ENCODE results near the gene TOMM6. TPM values are rescaled to one million over a fixed set of nuclear protein-coding genes. Genes with fewer than 3 reads are reported as not detected.

TOMM6 gene
- 42.7 TPM for total RNA-seq

GRCh38 chr6:41787219-41787917, at the start of gene TOMM6:
Gene TOMM6, plus strand, starts transcription at chr6:41787694. Its CDS starts 4 bp downstream, at chr6:41787698.

GRCh38 chr6:41747256-41748101, 40.0 kb upstream of the TOMM6 start, which contains the start of gene PGC:
Gene PGC, minus strand, starts transcription at chr6:41747397. Its CDS starts 63 bp downstream, at chr6:41747334.

GRCh38 chr6:41779788-41780550, 7.5 kb upstream of the TOMM6 start, which contains the start of gene FRS3:
Gene FRS3, minus strand, starts transcription at chr6:41779900. Its CDS starts 2,913 bp downstream, at chr6:41776987.

GRCh38 chr6:41780551-41781365, 6.7 kb upstream of the TOMM6 start, which contains the start of gene PRICKLE4:
Gene PRICKLE4, plus strand, starts transcription at chr6:41780782. Its CDS starts 2,692 bp downstream, at chr6:41783474.

Small RNA genes lying within 50 kb of the gene (small RNA-seq; reads per million reads assigned to genes)
- gene AL365205.2 (not detected), gene AL365205.3 (not detected), gene RF00393 (not detected)

Other genes with a start within 250 kb of the TOMM6 start
- 2.1 TPM for gene FOXP4, start 241.3 kb upstream of the TOMM6 start, total RNA-seq
- gene MDFI, start 149.2 kb upstream of the TOMM6 start, total RNA-seq, result 21.7 TPM
- 3.5 TPM for gene TFEB, start 52.1 kb upstream of the TOMM6 start, total RNA-seq
- gene PGC, start 40.3 kb upstream of the TOMM6 start, total RNA-seq, result not detected
- 11.3 TPM for gene FRS3, start 7.8 kb upstream of the TOMM6 start, total RNA-seq
- gene PRICKLE4, start 6.9 kb upstream of the TOMM6 start, total RNA-seq, result 0.46 TPM
- 15.5 TPM for gene USP49, start 107.7 kb downstream of the TOMM6 start, total RNA-seq
- gene MED20, start 133.4 kb downstream of the TOMM6 start, total RNA-seq, result 13.6 TPM
- gene BYSL, start 133.8 kb downstream of the TOMM6 start, total RNA-seq, result 15.9 TPM
- gene CCND3, start 154.1 kb downstream of the TOMM6 start, total RNA-seq, result 16.6 TPM